Erythroblast (primary cell): ENCODE measurements around the gene PRRG4.

Experiments
- GATA1 ChIP-seq: IDR thresholded peaks from 2 replicates; pipeline ENCODE4 v1.6.1; 2011; ENCODE audit warnings: low read depth, mild to moderate bottlenecking, control low read depth, low read length, moderate library complexity
- POLR2A ChIP-seq: IDR thresholded peaks from 2 replicates; pipeline ENCODE4 v1.6.1; 2011; ENCODE audit warnings: mild to moderate bottlenecking, low read length

DNA sequence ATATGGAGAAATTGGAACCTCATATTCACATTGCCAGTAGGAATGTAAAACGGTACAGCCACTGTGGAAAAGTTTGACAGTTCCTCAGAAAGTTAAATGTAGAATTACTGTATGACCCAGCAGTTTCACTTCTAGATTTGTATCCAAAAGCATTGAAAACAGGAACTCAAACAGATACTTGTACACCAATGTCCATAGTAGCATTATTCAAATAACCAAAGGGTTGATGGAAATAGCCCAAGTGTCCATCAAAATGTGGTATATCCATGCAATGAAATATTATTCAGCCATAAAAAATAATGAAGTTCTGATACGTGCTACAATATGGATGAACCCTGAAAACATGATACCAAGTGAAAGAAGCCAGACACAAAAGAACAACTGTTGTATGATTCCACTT lies 17.8 kb downstream of the PRRG4 start:
- no peak for TF ChIP-seq POLR2A
- TF ChIP-seq GATA1: no peak
